HG02973 (cell line): ENCODE results near the gene ALDH1A3.

Experiments
- ATAC-seq: cut with Tn5 transposase; IDR thresholded peaks from one replicate; pipeline ENCODE4 v1.9.1; 2021; ENCODE audit warnings: moderate library complexity; ENCODE audit not compliant: unreplicated experiment

ALDH1A3 gene

DNA sequence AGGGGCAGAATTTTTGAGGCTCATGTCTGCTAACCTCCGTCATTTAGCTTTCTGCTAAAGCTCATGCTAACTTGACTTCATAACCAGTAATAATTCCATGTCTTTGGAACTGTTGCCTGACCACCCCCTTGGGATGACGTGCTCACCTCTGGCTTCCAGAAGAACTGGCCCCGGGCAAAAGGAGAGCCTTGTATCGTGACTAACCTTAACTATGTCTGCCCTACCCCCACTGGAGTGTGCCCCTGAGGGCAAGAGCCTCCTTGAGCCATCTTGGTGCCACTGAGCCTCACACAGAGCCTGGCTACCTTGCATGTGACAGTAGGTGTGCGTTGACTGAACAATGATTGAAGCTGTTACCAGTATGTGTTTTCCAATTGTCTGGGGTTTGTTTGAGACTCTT is 44.3 kb downstream of the ALDH1A3 start:
- ATAC-seq, result no peak

DNA sequence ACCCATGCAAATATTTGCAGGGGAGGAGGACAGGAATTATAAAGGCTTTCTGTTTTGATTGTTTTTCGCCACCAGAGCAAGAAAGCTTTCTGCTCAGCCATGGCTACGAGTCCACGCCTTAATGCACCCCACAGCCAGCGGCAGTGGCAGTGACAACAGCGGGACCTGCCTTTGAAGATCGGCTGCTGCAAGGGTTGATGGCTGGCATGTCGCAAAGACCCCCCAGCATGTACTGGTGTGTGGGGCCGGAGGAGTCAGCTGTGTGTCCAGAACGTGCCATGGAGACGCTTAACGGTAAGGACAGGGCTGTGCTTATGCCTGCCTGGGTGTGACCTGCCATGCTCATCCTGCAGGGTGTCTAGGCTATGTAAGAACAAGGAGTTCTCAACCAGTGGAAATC is 44.8 kb downstream of the ALDH1A3 start:
- ATAC-seq, result no peak

GRCh38 chr15:100925480-100925879 is 45.8 kb downstream of the ALDH1A3 start:
- no peak for ATAC-seq

DNA sequence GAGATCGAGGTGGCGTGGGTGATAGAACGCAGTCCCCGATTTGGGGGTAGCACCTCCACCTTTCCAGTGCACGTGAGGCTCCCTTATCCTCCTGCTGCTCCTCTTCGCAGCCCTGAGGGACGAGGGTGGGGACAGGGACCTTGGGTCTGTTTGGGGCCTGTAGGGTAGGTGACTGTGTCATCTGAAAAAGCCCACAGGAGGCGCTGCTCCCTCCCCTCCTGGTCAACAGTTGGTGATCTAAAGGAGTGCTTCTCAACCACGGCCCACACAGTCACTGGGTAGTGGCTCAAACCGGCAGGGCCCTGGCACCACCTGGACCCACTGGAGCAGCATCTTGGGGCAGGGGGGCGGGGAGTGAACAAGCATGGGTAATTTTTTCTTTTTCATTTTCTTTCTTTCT is 46.6 kb downstream of the ALDH1A3 start:
- ATAC-seq, result peak; percentile 41

- ATAC-seq, result no peak
Measured at GRCh38 chr15:100926971-100927756, 47.5 kb downstream of the ALDH1A3 start.

GRCh38 chr15:100928632-100929280 is 49.1 kb downstream of the ALDH1A3 start:
- ATAC-seq, result no peak

- peak; percentile 35 for ATAC-seq
Measured at GRCh38 chr15:100929641-100930042, 50.0 kb downstream of the ALDH1A3 start.

- ATAC-seq, result no peak
Measured at GRCh38 chr15:100930306-100930848, 50.7 kb downstream of the ALDH1A3 start.

DNA sequence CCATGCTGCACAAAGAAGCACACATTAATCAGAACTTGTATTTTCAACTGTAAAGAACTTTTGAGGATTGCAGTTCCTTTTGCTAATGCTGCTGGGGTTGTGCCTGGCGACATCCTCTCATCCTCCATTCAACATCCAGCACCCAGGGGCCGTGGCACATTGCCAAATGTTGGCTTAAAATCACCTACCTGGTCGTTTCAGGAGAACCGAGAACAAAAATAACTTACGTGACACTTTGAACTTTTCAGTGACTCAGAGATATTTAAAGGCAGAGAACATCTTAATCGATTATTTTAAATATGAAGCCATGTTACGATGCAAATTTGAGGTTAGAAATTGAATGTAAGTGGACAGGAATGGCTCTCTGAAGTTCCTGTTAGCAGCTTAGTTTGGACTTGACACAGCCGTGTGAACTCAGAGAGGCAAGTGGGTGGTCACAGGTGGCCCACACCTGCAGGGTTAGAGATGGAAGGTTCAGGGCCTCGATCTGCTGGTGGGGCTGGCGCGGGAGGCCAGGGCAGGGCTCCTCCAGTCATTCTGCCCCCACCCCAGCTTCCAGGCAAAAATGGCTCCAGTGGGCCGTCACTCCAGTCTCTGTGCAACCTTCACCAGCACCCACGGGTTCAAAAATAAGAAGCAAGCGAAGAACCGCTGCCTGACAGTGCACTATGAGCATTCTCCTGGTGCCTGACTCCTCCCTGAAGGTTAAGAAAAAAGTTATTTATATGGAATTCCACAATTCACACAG is 51.7 kb downstream of the ALDH1A3 start:
- no peak for ATAC-seq

- no peak for ATAC-seq
Measured at GRCh38 chr15:100932676-100933348, 53.2 kb downstream of the ALDH1A3 start.

GRCh38 chr15:100934166-100934565 is 54.5 kb downstream of the ALDH1A3 start:
- no peak for ATAC-seq

GRCh38 chr15:100934726-100935125 is 55.1 kb downstream of the ALDH1A3 start:
- no peak for ATAC-seq

DNA sequence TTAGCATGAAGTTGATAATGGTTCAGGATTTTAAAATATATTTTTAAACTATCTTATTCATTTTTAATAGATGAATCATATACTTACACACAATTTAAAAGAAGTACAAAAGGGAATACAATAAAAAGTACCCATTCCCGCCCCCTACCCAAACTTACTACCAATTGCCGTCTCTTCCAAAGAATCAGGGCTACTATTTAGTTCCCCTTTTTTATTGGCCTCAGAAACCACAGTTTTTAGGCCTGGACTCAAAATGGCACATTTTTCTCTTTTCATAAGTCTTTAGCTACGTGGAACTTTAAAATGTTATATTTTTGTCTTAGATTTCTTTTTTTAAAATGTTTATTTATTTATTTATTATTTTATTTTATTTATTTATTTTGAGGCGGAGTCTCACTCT is 57.5 kb downstream of the ALDH1A3 start:
- no peak for ATAC-seq

- no peak for ATAC-seq
Measured at GRCh38 chr15:100939791-100940190, 60.2 kb downstream of the ALDH1A3 start.

- peak; percentile 87 for ATAC-seq
Measured at GRCh38 chr15:100940767-100941379, 61.2 kb downstream of the ALDH1A3 start.

DNA sequence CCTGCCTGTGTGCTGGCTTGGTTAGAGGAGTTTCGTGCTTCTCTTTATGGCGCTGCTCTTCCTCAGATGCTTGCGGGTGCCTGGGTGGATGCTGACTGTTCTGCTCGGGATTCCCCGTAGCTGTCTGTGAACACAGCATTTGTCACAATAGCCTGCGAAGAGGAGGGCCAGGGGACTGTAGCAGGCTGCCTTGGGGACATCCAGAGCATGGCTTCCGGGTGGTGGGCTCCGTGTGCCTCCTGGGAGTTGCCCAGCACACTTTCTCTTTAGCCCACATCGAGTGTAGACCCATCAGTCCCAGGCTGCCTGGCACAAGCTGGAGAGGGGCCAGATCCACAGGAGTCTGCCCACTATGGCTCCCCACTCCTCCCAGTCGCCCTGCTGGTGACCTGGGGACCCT is 61.9 kb downstream of the ALDH1A3 start:
- ATAC-seq, result peak; percentile 50

DNA sequence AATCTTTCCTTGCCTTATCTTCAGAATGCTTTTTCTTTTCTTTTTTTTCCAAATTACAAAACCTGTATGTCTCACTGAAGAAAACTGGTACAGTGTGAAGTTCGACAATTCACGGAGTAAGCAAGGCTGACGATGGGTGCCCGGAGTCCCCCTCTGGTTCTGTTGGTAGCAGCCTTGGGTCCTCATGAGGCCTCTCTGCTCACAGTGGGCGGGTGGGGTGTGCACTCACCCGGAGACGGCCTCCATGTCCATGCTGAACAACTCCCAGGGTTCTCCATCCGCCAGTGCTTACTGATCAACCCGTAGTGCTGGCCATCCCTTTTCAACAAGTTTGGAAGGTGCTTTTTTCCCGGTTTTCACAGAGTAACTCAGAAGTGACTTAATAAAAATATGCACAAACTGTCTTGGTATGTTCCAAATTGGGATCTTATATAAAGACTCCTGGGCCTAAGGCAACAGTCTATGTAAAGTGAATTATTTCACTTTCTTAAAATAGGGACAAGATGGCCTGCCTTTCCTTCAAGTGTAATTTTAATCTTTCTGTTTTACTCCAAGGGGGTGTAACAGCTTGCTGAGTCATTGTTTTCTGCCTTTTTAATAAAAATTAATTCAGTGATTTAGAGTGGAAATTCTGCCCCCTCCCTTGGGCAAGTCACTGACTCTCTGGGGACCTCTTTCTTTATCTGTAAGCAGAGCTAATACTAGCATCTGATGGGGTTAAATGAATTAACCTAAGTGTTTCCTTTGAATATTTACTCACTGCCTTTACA is 63.2 kb downstream of the ALDH1A3 start:
- no peak for ATAC-seq

- no peak for ATAC-seq
Measured at GRCh38 chr15:100944244-100944895, 64.7 kb downstream of the ALDH1A3 start.

- ATAC-seq, result no peak
Measured at GRCh38 chr15:100944986-100945385, 65.4 kb downstream of the ALDH1A3 start.
